ENCODE results near the gene SPTBN5.

SPTBN5 gene

GRCh38 chr15:41798607-41799487, 95.0 kb downstream of the SPTBN5 start:
- no peak for TF ChIP-seq JUND (IDR thresholded peaks at IDR 0.05; ENCODE audit: low read depth)
- in situ Hi-C loops (cut with HindIII; ENCODE audit: low pct_unique_long_range_greater_than_20kb, low sequenced_read_pairs): no loop called here
- no peak for DNase-seq (ENCODE audit: low read depth in 1 of 2, low spot score in 1 of 2)

Data from T47D (cell line).